GM12878 (cell line): Measurements from ENCODE around the gene LYZL2. TPM values are rescaled to one million over a fixed set of nuclear protein-coding genes. Genes with fewer than 3 reads are reported as not detected.
"Not testable (repeated sequence)": the region's sequence is repeated elsewhere in the genome, so short reads cannot be mapped to it uniquely, and the experiment has no call there.

Source experiments
- ATAC-seq: fragments of 200-7000 bp; cut with Tn5 transposase; 3 replicates; pipeline ENCODE4 v1.9.1; 2020; ENCODE audit warnings: mild to moderate bottlenecking, moderate library complexity
- BruUV-seq: library from RNA; stranded (reverse); fragments of 400-500 nt; replicated peaks from 2 replicates; lab custom pipeline; 2021; lab: Mats Ljungman, UMichigan
- CTCF ChIA-PET: fragments of 300-600 bp; sonication (Branson Sonifier 250); formaldehyde crosslinking; extraction: SDS; loops from one replicate; lab custom pipeline; 2021; ENCODE audit warnings: inconsistent platforms; lab: Yijun Ruan, JAX
- POLR2A ChIA-PET: fragments of 350-600 bp; formaldehyde crosslinking; extraction: SDS; loops from one replicate; lab custom pipeline; 2021; ENCODE audit warnings: inconsistent platforms; lab: Charles Lee
- RAD21 ChIA-PET: fragments of 300-600 bp; sonication (Branson Sonifier 250); formaldehyde crosslinking; loops from one replicate; lab custom pipeline; 2023; ENCODE audit warnings: antibody characterized with exemption; ENCODE audit not compliant: unreplicated experiment; lab: Charles Lee
- SMC1A ChIA-PET: fragments of 300-600 bp; sonication (Branson Sonifier 250); formaldehyde crosslinking; loops from one replicate; lab custom pipeline; 2023; ENCODE audit not compliant: unreplicated experiment, uncharacterized antibody; lab: Charles Lee
- DNase-seq: peaks from one replicate; pipeline ENCODE4 v3.0.0-alpha.2; 2011; ENCODE audit warnings: low read depth, low spot score
- FAIRE-seq: peaks from 3 replicates; lab custom pipeline; 2011; peaks lifted over from hg19 to GRCh38; lab: Jason Lieb, UNC
- H2AFZ ChIP-seq: 2 replicates; pipeline ENCODE4 v1.6.0; 2011; ENCODE audit warnings: low read depth, low read length, control low read depth; ENCODE audit not compliant: control insufficient read depth
- H3K27ac ChIP-seq: 2 replicates; pipeline ENCODE4 v1.5.1; 2011; ENCODE audit warnings: control low read depth; ENCODE audit not compliant: control insufficient read depth, insufficient read depth
- H3K27me3 ChIP-seq, 2 experiments: replicated peaks in 1 of 2; 2 replicates each; pipeline versions ENCODE4 v1.6.0 to v1.6.1; 2011; ENCODE audit warnings: low read length in 1 of 2; ENCODE audit not compliant: control insufficient read depth in 2 of 2, insufficient read depth in 2 of 2
- H3K36me3 ChIP-seq, 2 experiments: 2 replicates each; pipeline ENCODE4 v1.5.1; 2011; ENCODE audit warnings: low read length in 1 of 2; ENCODE audit not compliant: control insufficient read depth in 2 of 2, insufficient read depth in 2 of 2
- H3K4me1 ChIP-seq: 2 replicates; pipeline ENCODE4 v1.6.1; 2011; ENCODE audit warnings: mild to moderate bottlenecking, low read length, moderate library complexity, mixed read lengths; ENCODE audit not compliant: control insufficient read depth, insufficient read depth
- H3K4me2 ChIP-seq: 2 replicates; pipeline ENCODE4 v1.6.0; 2011; ENCODE audit warnings: control low read depth; ENCODE audit not compliant: control insufficient read depth, insufficient read depth
- H3K4me3 ChIP-seq: fragments of 200-600 bp; sonication (generic); 2 replicates; pipeline ENCODE4 v1.5.1; 2016
- H3K79me2 ChIP-seq: 2 replicates; pipeline ENCODE4 v1.6.0; 2011; ENCODE audit warnings: low read length; ENCODE audit not compliant: control insufficient read depth, insufficient read depth
- H3K9ac ChIP-seq: 2 replicates; pipeline ENCODE4 v1.8.0; 2011; ENCODE audit warnings: low read length, control low read depth, mixed read lengths; ENCODE audit not compliant: control insufficient read depth, insufficient read depth
- H3K9me3 ChIP-seq: replicated peaks from 3 replicates; pipeline ENCODE4 v1.5.1; 2011; ENCODE audit warnings: mild to moderate bottlenecking, low read length; ENCODE audit not compliant: control insufficient read depth, insufficient read depth
- H4K20me1 ChIP-seq: 2 replicates; pipeline ENCODE4 v1.6.0; 2011; ENCODE audit not compliant: control insufficient read depth, insufficient read depth
- HDGF ChIP-seq: fragments of 450-650 bp; IDR thresholded peaks from 2 replicates; pipeline ENCODE4 v1.6.1; 2016; ENCODE audit warnings: antibody characterized with exemption
- WGBS: methylation state at CpG from one replicate; pipeline ENCODE4 v1.1.6; 2016; ENCODE audit warnings: low lambda C conversion rate; ENCODE audit not compliant: insufficient replicate concordance, insufficient coverage; ENCODE audit errors: missing lambda C conversion rate; 5-methylcytosine and 5-hydroxymethylcytosine counted together
- in situ Hi-C: fragments of 300-500 bp; cut with MboI; formaldehyde crosslinking; loops from 9 replicates; pipeline ENCODE4 v1.14.3; 2018; ENCODE audit warnings: mixed read lengths
- intact Hi-C: fragments of 100-400 bp; cut with micrococcal nuclease; formaldehyde crosslinking; loops from one replicate; pipeline ENCODE4 v1.14.2; 2022; ENCODE audit not compliant: unreplicated experiment
- polyA plus RNA-seq, 11 experiments: library from polyadenylated mRNA; depleted of rRNA in 4 of 11; unstranded in 6 of 11; stranded (reverse) in 5 of 11; fragments of >200 nt; fragmentation: Nextera tagmentation in 4 of 11; fragmentation: Illumina TruSeq in 1 of 11; extraction: Ambion mirVana in 4 of 11; extraction: Trizol in 1 of 11; gene quantifications; 1 replicate in 1 of 11; 2 replicates in 10 of 11; pipeline versions ENCODE4 v1.2.1 to v1.2.3, GENCODE V29; 2011 to 2016; ENCODE audit warnings: inconsistent platforms in 2 of 11, missing spikeins in 2 of 11, low read depth in 1 of 11
- total RNA-seq, 4 experiments: library from RNA; depleted of rRNA in 3 of 4; stranded (reverse); fragments of >200 nt in 3 of 4; fragmentation: Illumina TruSeq in 1 of 4; extraction: Trizol in 1 of 4; gene quantifications; 2 replicates each; pipeline versions ENCODE4 v1.2.1 to v1.2.3, GENCODE V29; 2013 to 2021
- TF ChIP-seq, protein P1 (sequence below): fragments of 450-650 bp; conservative IDR thresholded peaks from 2 replicates; pipeline ENCODE4 v1.6.1; 2017; ENCODE audit warnings: mild to moderate bottlenecking, moderate library complexity

Gene LYZL2
- total and polyA plus RNA-seq, 10 of the 15 experiments (the other 5 are each of a cell fraction or from before 2014, with no cell fraction given): not detected

DNA sequence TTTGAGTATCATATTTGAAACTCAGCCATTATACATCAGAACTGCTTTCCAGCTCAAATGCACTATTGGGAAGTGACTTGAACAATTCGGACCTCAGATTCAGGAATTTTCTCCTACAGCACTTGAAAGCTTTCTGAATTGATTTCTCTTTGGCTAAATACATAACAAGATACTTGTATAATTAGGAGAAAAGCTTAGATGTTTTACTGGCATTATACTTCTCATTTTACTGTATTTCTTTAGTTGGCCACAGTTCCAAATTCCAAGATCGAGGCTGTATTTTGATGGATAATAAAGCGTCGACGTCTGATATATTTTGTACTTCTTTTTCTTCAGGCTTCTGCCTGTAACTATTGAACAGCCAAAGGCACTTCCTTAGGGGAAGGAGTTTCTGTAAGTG lies 26.7 kb upstream of the LYZL2 start (continued):
- no peak for TF ChIP-seq HDGF
- TF ChIP-seq, protein P1, sequence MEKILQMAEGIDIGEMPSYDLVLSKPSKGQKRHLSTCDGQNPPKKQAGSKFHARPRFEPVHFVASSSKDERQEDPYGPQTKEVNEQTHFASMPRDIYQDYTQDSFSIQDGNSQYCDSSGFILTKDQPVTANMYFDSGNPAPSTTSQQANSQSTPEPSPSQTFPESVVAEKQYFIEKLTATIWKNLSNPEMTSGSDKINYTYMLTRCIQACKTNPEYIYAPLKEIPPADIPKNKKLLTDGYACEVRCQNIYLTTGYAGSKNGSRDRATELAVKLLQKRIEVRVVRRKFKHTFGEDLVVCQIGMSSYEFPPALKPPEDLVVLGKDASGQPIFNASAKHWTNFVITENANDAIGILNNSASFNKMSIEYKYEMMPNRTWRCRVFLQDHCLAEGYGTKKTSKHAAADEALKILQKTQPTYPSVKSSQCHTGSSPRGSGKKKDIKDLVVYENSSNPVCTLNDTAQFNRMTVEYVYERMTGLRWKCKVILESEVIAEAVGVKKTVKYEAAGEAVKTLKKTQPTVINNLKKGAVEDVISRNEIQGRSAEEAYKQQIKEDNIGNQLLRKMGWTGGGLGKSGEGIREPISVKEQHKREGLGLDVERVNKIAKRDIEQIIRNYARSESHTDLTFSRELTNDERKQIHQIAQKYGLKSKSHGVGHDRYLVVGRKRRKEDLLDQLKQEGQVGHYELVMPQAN: no peak

GRCh38 chr10:30655001-30655400 lies 25.4 kb upstream of the LYZL2 start:
- 50% methylated on average over 8 of the region's 8 CpGs for WGBS
- H3K4me2 ChIP-seq, H4K20me1 ChIP-seq, H3K27ac ChIP-seq, SMC1A ChIA-PET, H3K36me3 ChIP-seq, BruUV-seq, H2AFZ ChIP-seq, H3K4me3 ChIP-seq, FAIRE-seq, H3K79me2 ChIP-seq, DNase-seq, H3K4me1 ChIP-seq, RAD21 ChIA-PET, H3K9me3 ChIP-seq, H3K27me3 ChIP-seq, in situ Hi-C loops, H3K9ac ChIP-seq, intact Hi-C loops, ATAC-seq: not testable (repeated sequence)
- CTCF ChIA-PET: interaction anchor here (0.9 to 4.1 kb wide), 2 partner anchors 15 to 16 kb away, joined by 5 to 21 read pairs; no protein-coding TSS in a partner anchor
- POLR2A ChIA-PET: interaction anchor here (0.6 kb wide), 1 partner anchor 344 kb away, joined by 4 read pairs; no protein-coding TSS in a partner anchor
